Right lobe of liver (tissue), 6 donors: ENCODE measurements around the gene CDK2AP2. TPM values are rescaled to one million over a fixed set of nuclear protein-coding genes. Genes with fewer than 3 reads are reported as not detected.

Experiments
- ATAC-seq, 4 donors: fragments of 200-7000 bp; cut with Tn5 transposase; one replicate each; pipeline ENCODE4 v1.9.1; 2020; ENCODE audit warnings: mild to moderate bottlenecking in 4 of 4, moderate library complexity in 4 of 4
- DNase-seq, 3 donors: peaks; one replicate each; pipeline ENCODE4 v3.0.0-alpha.2; 2020
- H3K27ac ChIP-seq, 3 donors: fragments of 200-600 bp; one replicate each; pipeline ENCODE4 v1.8.0; 2022
- H3K27me3 ChIP-seq, 2 donors: fragments of 200-600 bp; one replicate each; pipeline ENCODE4 v1.8.0; 2022
- H3K36me3 ChIP-seq, 4 donors: fragments of 200-600 bp; sonication (generic) in 1 of 4; one replicate each; pipeline versions ENCODE4 v1.5.1 to v1.8.0; 2017 to 2022; ENCODE audit warnings: control low read depth in 1 of 4
- H3K4me1 ChIP-seq, 4 donors: fragments of 200-600 bp; sonication (generic) in 1 of 4; one replicate each; pipeline versions ENCODE4 v1.5.1 to v1.8.0; 2017 to 2022; ENCODE audit warnings: control low read depth in 1 of 4
- H3K4me3 ChIP-seq, 3 donors: fragments of 200-600 bp; one replicate each; pipeline ENCODE4 v1.8.0; 2022
- H3K9me3 ChIP-seq, 4 donors: fragments of 200-600 bp; sonication (generic) in 1 of 4; one replicate each; pipeline versions ENCODE4 v1.5.1 to v1.8.0; 2017 to 2022; ENCODE audit warnings: control low read depth in 1 of 4
- POLR2A ChIP-seq: fragments of 450-650 bp; IDR thresholded peaks from one replicate; pipeline ENCODE4 v1.6.1; 2017; ENCODE audit warnings: antibody characterized with exemption, mild to moderate bottlenecking
- WGBS: methylation state at CpG from one replicate; pipeline ENCODE4 v1.1.6; 2018; ENCODE audit warnings: low coverage, low lambda C conversion rate; ENCODE audit not compliant: insufficient coverage; ENCODE audit errors: missing lambda C conversion rate; 5-methylcytosine and 5-hydroxymethylcytosine counted together
- intact Hi-C, 2 donors: fragments of 100-400 bp; cut with DNase I; formaldehyde crosslinking; loops; one replicate each; pipeline versions ENCODE4 v1.11.2 to v1.14.1; 2022
- total RNA-seq, 6 experiments: library from RNA; depleted of rRNA in 2 of 6; stranded (reverse); fragments of >200 nt in 2 of 6; fragmentation: NEBNext Ultra II Directional in 3 of 6; extraction: Animal tissue kit (Norgen Biotek cat#: 25700) in 3 of 6; gene quantifications; one replicate each; pipeline versions ENCODE4 v1.1.0 to v1.2.4, GENCODE V29; 2016 to 2023
- TF ChIP-seq, protein P1 (sequence below), 4 donors: fragments of 200-600 bp in 3 of 4; fragments of 450-650 bp in 1 of 4; IDR thresholded peaks; one replicate each; pipeline versions ENCODE4 v1.5.1 to v1.8.0; 2016 to 2022; ENCODE audit warnings: antibody characterized with exemption in 4 of 4, mild to moderate bottlenecking in 2 of 4
- donor health status: DM: no; HTN: yes; CAD: no.
- donor health status: DM: no; HTN: no; CAD: no.
- donor health status: DM: no; HTN: no; CAD: no.
- donor health status: DM: no; HTN: yes; CAD: no.
- donor health status: DM: no; HTN: yes; CAD: no.

CDK2AP2 gene
- total RNA-seq, 6 experiments from 2014 or later = 45.2 to 74.9 (median 55.7) TPM

DNA sequence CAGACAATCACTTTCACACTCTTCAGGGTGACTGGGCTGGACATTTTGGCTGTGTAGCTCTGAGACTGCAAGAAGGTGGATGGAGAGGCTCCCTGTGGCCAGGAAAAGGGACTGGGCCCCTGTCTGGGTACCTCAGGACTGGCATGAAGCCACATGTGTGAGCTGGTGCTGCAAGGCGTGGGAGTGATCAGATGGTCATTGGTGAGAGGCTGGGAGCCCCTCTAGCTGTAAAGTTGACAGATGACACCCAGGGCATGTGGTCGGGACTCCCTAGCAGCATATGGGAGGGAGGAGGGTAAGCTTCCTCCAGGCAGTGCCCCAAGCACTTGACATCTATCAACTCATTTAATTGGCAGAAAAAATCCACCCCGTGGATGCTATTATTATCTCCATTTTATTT lies 34.2 kb upstream of the CDK2AP2 start:
- Histone ChIP-seq H3K9me3 (no peaks in the 10 kb centered on the region), H3K27me3 (no peaks in the 10 kb centered on the region), H3K27ac (no peak overlapping the region), H3K4me3 (no peak overlapping the region), H3K36me3 (no peaks in the 10 kb centered on the region), H3K4me1 (peaks cover 0 to 13% (median 3%) of the 10 kb centered on the region in 4 donors)
- no peak for ATAC-seq
- TF ChIP-seq, protein P1, sequence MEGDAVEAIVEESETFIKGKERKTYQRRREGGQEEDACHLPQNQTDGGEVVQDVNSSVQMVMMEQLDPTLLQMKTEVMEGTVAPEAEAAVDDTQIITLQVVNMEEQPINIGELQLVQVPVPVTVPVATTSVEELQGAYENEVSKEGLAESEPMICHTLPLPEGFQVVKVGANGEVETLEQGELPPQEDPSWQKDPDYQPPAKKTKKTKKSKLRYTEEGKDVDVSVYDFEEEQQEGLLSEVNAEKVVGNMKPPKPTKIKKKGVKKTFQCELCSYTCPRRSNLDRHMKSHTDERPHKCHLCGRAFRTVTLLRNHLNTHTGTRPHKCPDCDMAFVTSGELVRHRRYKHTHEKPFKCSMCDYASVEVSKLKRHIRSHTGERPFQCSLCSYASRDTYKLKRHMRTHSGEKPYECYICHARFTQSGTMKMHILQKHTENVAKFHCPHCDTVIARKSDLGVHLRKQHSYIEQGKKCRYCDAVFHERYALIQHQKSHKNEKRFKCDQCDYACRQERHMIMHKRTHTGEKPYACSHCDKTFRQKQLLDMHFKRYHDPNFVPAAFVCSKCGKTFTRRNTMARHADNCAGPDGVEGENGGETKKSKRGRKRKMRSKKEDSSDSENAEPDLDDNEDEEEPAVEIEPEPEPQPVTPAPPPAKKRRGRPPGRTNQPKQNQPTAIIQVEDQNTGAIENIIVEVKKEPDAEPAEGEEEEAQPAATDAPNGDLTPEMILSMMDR (IDR thresholded peaks at IDR 0.05) = no peak
- TF ChIP-seq POLR2A = no peak
- intact Hi-C loops = no loop called here
- 50% methylated on average over 3 of the region's 3 CpGs for WGBS
- no peak for DNase-seq

DNA sequence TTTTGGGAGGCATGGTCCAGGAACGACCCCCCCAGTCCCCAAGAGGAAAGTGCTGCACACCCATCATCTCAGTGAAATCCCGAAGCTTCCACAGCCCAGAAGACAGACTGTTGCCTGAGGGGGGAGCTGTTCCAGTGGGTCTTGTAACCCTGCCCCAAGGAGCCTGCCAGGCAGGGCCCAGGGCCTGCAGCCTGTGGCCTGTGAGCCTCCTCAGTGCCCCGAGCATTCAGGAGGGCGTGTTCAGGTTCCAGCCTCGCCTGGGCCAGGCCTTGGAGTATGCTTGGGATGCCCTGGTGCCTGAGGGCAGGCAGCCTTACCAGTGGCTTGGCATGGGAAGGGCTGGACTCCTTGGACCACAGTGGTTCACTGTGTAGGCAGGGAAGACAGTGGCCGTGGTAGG lies 33.2 kb upstream of the CDK2AP2 start:
- H3K9me3 ChIP-seq = no peaks in the 10 kb centered on the region
- H3K4me1 ChIP-seq = peaks cover 0 to 13% (median 3%) of the 10 kb centered on the region in 4 donors
- DNase-seq (no peak), ATAC-seq (no peak)
- H3K27ac ChIP-seq = no peak overlapping the region
- TF ChIP-seq POLR2A = no peak
- TF ChIP-seq, protein P1 (IDR thresholded peaks at IDR 0.05) = no peak
- WGBS = no CpG with 5 or more reads among the region's 6 CpGs
- H3K36me3 ChIP-seq = no peaks in the 10 kb centered on the region
- intact Hi-C loops = no loop called here
- H3K27me3 ChIP-seq = no peaks in the 10 kb centered on the region
- H3K4me3 ChIP-seq = no peak overlapping the region

DNA sequence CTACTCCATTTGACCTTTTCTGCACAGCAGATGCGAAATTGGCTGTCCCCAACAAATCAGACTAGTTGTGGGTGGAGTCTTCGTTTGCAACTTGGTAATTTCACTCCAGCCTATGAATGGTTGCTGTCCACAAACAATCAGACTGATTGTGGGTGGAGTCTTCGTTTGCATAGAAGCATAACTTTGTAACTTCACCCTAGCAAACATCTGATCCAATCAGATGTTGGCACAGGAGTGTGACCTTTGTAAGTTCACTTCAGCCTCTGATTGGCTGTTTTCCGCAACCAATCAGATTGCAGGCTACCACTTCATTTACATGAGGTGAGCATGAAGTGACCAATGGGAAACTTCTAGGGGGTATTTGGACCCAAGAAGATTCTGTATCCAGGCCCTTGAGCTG lies 31.6 kb upstream of the CDK2AP2 start:
- whole genome bisulfite sequencing = 64% methylated on average over 4 of the region's 4 CpGs
- H3K9me3 ChIP-seq = no peaks in the 10 kb centered on the region
- H3K4me1 ChIP-seq = peaks cover 0 to 4% (median under 1%) of the 10 kb centered on the region in 4 donors
- no peaks in the 10 kb centered on the region for H3K27me3 ChIP-seq
- no peak overlapping the region for H3K4me3 ChIP-seq
- no peak overlapping the region for H3K27ac ChIP-seq
- TF ChIP-seq POLR2A = no peak
- TF ChIP-seq, protein P1 (IDR thresholded peaks at IDR 0.05) = no peak
- H3K36me3 ChIP-seq = no peaks in the 10 kb centered on the region
- intact Hi-C loops = no loop called here
- DNase-seq = no peak
- no peak for ATAC-seq

DNA sequence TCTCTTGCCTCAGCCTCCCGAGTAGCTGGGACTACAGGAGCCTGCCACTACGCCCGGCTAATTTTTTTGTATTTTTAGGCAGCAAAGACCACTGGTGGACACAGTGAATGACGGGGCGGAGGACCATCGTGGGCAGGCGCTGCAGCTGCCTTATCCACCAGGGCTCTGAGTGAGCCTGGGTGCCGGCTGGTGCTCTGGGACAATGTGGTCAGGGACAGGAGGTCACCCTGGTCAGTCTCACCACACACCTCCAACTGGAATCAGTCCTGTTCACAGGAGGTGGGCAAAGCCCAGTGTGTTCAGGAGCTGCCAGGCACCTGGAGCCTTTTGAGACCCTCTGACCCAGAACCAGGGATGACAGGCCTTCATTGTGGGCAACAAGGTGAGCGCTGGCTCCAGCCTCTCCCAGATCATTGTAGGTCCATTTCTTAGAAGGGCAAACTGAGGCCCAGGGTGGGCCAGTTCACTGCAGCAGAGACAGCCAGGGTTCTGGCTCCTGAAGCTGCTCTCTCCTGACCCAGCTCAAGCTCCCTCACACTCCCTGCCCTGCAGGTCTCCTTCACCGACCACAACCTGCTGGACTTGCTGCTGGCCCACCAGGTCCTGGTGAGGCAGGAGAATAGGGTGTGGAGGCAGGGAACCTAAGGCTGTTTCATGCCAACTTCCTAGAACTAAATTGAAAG lies 31.0 kb upstream of the CDK2AP2 start:
- DNase-seq (no peak), ATAC-seq (peak in 1 of 4 donors; percentile 11)
- intact Hi-C loops = no loop called here
- Histone ChIP-seq H3K4me3 (no peak overlapping the region), H3K9me3 (no peaks in the 10 kb centered on the region), H3K36me3 (no peaks in the 10 kb centered on the region), H3K27me3 (no peaks in the 10 kb centered on the region), H3K4me1 (no peaks in the 10 kb centered on the region), H3K27ac (no peak overlapping the region)
- TF ChIP-seq, protein P1 (IDR thresholded peaks at IDR 0.05) = no peak
- 100% methylated on average over 1 of the region's 10 CpGs for WGBS
